Fibroblast of skin of left quadriceps (primary cell): ENCODE results near the gene TRA2B.
"Not testable (repeated sequence)": the region's sequence is repeated elsewhere in the genome, so short reads cannot be mapped to it uniquely, and the experiment has no call there.

Source experiments
- DNase-seq, 2 experiments: peaks; one replicate each; pipeline ENCODE4 v3.0.0-alpha.2; 2013; ENCODE audit warnings: low read depth in 2 of 2

Gene TRA2B

DNA sequence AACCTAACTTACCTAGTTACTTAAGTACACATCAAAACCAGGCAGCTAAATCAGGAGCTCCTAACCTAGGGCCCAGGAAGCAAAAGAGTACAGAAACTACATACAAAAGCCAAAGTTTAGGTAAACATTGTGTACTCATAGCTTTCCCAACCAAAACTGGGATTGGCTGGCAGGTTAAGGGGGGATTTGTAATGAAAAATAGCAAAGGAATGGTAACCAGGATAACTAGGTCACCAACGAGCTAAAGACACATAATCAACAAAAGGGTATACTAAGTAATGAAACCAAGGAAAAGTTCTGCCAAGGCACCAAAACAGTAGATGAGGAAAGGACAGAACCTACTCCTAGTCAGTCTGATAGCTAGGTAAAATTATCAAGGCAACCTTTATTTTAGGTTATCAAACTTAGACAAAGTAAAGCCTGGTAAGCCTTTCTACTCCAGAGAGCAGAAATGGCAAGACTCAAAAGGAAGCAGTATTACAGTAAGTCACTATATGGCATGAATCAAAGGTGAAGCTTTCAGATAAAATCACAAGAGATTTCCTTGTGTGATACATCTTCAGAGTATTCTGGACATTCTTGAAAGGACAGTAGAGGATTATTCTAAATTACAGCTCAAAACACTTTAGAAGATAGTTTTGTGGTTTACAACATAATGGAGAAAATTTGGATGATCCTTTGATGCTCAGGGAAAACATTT lies 10.2 kb downstream of the TRA2B start:
- DNase-seq, result no peak

DNA sequence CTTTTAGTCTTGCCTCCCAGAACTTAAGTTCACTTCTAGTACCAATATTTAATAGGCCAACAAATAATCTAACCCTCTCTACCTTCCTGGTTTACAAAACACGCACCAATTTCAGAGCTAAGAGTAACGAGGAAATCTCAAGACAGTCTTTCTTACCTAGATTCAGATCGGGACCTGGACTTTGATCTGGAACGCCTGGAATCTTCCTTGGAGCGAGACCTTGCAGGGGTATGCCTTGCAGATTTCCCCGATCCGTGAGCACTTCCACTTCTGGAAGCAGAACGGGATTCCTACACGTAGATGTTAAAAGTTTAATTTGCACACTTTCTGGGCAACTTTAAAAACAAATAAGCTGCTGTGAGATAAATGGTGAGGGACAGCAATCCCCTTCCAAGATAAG lies 11.4 kb downstream of the TRA2B start:
- DNase-seq, result no peak

DNA sequence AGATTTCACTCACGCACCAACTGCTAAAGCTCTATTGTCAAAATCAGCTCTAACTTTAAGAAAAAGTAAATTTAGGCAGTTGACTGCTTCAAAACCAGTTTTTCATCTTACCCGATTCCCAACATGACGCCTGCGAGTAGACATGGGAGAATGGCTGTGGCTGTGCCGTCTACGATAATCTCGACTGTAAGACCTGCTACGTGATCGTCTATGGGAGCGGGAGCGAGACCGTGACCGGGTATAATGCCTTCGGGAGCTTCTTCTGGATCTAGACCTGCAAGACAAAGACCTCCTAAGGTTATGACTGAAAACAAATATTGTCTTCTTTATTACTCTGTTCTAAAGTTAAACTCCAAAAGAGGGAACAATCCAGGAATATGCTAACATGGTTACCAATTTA lies 12.5 kb downstream of the TRA2B start:
- no peak for DNase-seq

DNA sequence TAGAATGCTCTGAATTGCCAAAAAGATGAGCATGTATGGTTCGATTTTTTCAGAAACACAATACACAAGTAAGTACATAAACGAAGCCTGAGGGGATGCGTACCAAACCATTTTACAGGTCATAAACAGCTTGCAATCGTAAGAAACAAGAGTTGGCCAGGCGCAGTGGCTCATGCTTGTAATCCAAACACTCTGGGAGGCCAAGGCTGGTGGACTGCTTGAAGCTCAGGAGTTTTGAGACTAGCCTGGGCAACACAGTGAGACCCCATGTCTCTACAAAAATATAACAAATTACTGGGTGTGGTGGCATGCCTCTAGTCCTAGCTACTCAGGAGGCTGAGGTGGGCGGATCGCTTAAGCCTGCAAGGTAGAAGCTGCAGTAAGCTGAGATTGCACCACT lies 13.4 kb downstream of the TRA2B start:
- DNase-seq, result no peak

DNA sequence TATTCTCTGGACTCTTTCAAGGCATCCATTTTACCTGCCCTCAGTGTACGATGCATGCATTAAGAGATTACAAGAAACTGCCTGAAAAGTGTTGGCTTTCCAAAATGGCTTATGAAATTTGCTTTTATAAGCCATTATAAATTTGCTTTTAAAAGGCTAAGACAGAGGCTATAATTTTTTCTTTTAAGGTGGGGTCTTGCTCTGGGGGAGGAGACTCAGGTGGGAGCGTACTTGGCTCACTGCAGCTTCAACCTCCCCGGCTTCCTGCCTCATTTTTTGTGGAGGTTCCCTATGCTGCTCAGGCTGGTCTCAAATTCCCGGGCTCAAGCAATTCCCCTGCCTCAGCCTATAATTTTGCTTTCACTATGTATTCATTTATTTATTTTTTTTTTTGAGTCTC lies 17.6 kb downstream of the TRA2B start:
- no peak for DNase-seq

DNA sequence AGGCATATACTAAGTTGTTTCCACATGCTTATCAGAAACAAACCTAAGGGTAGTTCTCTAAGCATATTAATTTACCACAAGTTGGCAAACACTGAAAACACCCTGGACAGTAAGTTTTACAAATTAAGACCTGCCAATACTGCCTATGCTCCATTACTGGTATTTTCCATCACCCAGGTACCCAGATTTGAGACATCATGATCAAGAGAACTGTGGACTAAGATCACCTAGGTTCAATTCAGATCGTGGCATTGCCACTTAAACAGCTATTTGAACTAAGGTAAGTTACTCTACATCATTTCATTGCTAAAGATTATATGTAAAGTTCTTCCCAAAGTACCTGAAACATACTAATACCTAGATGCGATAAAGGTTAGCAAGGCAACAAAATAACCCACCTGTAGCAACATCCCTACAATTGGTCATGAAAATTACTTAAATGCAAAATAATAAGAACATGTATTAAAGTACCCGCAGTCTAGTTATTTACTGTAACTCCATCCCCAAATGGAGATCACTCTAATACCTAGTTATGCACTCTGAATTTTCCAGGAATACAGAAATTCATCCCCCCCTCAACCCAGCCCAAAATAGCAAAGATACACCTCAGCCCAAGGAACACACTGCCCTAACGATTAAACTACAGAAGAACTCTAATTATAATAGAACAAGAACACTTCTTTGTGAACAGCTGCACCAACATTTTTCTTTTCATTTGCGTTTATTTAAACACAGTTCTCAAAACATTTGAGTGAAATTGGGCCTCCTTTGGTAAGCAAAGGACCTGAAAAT lies 21.6 kb downstream of the TRA2B start:
- DNase-seq, result no peak

DNA sequence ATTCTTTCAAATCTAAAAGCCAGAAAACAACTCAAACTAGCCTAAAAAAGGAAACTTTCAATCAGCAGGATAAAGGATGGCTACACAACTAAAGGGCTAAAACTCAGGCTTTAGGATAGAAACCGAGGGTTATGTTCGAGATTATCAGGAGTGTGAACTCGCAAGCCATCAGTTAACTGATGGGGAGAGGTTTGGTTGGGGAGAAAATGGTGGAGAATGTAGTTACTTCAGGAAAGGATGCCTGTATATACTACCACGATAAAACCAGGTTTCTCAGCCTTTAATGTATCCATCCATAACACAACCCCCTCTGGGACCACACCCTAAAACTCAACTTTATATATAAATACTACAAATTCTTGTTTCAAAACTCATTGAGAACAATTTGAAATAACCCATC lies 22.2 kb downstream of the TRA2B start:
- DNase-seq, result no peak

DNA sequence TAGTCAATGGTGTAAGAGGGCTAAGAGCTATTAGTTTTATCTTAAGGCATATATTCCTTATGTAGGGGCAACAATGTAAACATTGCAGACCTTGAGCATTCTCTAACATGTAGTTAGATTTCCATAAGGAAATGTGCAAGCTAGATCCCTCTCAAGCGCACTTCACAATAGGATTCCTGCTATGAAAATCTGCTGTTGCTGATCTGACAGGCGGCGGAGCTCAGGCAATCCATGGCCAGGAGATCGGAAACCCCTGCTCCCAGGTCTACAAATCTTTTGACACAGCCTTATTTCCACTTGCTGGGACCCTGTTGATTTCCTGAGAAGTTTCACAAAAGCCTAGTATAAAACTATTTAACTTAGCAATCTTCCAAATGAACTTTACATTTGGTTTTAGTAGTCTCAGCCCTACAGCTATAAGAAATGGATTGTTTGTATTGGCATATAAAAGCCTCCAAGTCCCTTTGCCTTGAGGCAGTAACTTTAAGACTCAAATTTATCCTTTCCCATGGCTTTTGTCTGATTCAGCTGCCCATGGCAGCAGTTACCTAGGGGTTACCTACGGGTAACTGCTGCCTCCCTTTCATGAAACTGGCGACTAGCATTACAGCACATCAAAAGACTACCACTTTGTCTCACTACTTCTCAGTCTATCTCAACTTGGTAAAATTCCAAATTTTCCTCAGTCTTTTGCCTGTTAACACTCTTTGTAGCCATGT lies 22.7 kb downstream of the TRA2B start:
- no peak for DNase-seq

DNA sequence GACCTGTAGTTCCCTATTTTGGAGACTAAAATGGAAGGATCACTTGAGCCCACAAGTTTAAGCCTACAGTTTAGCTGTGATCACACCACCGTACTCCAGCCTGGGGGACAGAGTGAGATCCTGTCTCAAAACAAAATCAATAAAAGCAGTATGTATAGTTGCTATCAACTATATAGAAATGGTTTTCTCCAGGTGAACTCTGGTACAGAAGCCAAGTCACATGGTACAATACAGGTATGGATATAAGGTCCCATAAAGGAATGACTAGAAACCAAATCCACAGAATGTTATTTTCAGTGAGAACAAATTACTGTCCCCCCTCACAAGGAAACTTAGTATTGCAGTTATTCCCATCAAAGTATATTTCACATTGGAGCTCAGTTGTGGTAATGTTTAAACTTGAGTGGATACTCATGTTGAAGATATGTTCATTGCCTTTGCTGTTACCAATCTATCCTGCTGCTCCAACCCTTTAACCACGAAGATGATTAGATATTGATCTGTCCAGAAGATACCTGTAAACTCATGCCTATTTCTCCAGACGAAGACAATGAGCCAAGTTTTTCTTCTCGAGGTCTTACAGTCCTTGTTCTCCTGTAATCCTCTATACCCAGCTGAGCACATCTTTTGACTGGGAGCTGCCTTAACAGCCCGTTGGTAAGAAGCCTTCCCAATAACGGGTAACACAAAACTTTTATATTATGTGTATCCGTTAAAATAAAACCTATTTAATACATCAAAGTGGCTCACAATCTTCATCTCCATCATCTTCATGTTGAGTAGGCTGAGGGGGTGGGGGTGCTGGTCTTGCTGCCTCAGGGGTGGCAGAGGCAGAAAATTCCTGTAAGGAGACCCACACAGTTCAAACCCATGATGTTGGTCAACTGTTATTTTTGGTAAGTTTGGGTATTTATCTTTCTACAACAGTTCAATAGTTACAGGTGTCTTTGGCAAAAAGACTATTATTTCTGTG lies 24.6 kb downstream of the TRA2B start:
- DNase-seq, result no peak

DNA sequence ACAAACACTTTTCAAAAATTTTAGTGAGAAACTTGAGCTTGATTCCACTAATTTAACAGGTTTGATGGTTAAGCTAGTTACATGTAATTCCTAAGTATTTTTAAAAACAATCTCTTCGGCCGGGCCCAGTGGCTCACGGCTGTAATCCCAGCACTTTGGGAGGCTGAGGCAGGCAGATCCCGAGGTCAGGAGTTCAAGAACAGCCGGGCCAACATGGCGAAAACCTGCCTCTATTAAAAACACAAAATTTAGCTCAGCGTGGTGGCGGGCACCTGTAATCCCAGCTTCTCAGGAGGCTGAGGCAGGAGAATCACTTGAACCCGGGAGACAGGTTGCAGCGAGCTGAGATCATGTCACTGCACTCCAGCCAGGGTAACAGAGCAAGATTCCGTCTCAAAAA lies 25.3 kb downstream of the TRA2B start:
- no peak for DNase-seq

DNA sequence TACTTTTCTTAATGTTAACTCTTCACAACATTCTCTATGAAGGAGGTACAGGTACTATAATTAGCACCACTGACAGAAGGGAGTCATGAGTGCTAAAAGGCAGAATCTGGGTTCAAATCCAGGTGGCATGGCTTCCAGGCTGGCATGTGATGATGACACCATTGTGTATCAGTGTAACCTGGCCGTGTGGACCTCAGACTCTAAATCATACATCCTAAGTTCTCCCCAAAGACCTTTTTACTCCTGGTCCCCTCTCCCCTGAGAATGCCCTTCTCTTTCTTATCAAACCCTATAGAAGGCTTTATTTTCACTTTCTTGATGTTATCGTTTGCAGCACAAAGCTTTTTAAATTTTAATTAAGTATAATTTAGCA lies 26.8 kb downstream of the TRA2B start:
- DNase-seq, result not testable (repeated sequence)

DNA sequence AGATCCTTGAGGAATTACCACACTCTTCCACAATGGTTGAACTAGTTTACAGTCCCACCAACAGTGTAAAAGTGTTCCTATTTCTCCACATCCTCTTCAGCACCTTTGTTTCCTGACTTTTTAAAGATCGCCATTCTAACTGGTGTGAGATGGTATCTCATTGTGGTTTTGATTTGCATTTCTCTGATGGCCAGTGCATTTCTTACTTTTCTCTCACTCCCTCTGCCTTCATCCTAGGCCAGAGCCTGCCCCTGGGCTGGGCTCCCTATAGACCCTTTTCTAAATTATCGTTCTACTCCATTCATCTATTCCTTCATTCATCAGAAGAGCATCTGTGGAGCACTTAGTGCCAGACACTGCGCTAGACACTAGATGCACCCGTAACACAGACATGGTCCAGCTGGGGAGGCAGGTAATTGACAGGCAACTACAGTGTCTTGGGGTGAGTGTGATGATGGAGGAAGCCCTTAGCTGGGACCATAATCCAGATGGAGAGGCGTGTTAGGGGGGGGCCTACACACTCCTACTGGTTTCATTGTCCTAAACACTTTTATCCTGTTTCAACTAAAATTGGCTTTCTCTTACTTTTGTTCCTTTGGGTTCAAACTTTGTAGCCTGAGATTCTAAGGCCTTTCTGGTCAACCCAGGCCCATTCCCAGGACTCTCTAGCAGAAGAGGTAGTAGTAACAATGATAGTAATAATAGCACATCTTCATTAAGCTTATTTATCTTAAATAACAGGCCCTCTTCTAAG lies 27.3 kb downstream of the TRA2B start:
- not testable (repeated sequence) for DNase-seq

DNA sequence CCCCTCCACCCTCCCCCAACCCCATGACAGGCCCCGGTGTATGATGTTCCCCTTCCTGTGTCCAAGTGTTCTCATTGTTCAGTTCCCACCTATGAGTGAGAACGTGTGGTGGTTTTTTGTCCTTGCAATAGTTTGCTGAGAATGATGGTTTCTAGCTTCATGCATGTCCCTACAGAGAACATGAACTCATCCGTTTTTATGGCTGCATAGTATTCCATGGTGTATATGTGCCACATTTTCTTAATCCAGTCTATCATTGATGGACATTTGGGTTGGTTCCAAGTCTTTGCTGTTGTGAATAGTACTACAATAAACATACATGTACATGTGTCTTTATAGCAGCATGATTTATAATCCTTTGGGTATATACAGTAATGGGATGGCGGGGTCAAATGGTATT lies 27.9 kb downstream of the TRA2B start:
- DNase-seq, result not testable (repeated sequence)

DNA sequence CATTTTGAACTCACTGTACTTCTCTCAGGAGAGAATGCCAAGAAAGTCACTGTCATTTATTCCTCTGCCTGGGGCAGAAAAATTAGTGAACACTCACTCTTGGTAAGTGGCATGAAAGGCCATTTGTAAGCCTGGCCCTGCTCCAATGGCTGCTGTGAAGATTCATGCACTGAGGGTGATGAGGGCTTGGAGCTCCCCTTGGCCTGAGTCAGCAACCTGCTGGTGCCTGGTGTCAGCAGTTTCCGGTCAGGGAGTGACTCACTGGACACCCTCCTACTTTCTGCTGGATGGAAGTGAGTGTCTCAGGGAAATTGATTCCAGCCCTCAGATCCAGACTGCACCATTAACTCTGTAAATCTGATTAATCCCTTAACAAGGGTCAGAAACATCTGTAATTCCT lies 37.6 kb downstream of the TRA2B start:
- DNase-seq, result peak; percentile 48 to 55

DNA sequence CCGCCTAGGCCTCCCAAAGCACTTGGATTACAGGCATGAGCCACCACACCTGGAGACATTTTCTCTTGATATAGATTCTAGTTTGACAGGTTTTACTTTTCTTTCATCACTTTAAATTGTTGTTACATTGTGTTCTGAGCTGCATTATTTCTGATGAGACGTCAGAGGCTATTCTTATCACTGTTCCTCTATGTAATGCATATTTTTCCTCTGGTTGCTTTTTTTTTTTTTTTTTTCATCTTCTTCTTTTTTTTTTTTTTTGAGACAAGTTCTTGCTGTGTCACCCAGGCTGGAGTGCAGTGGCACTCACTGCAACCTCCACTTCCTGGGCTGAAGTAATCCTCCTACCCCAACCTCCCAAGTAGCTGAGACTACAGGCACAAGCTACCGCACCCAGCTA lies 41.2 kb downstream of the TRA2B start:
- DNase-seq, result no peak

DNA sequence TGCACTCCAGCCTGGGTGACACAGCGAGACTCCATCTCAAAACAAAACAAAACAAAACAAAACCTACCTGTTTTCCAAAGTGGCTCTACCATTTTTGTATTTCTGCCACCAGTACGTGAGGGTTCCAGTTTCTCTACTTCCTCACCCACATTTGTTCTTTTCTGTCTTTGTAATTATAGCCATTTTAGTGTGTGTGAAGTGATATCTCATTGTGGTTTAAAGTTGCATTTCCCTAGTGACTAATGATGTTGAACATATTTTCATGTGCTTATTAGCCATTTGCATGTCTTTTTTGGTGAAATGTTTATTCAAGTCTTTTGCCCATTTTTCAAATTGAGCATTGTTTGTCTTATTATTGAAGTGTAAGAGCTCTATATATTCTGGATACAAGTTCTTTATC lies 50.7 kb downstream of the TRA2B start:
- no peak for DNase-seq

DNA sequence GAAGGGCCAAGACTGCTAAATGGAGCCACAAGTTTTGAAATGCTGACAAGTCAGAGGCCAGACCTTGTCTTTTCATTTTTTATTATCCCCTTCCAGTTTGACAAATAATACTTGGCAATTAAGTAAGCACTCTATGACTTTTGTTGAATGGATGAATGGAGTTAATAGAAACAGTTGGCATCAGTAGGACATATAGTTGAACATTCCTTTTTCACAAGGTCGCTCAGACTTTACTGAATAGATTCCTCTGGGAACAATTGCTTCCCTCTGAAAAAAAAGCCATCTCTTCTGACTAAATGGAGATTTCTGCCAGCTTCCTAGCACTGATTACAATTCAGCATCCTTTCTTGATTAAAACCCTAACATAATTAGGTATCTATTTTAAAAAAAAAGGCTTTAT lies 53.2 kb downstream of the TRA2B start:
- no peak for DNase-seq

DNA sequence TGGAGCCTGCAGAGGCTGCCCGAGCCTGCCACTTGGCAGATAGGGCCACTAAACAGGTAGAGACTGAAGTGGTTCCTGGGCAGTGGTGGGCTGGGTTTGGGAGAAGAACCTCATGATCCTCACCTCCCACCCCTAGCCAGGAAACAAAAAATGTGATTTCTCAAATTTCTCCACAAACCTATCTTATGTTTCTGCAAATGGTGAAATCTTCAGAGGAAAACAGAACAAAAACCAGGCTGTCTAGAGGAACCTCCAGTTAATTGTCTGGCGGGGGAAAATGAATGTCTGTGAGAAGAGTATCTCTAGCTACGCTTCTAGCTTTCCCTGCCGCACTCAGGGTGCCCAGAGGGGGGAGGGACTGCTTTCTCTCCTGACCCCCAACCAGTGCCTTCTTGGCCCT lies 55.9 kb downstream of the TRA2B start:
- no peak for DNase-seq

DNA sequence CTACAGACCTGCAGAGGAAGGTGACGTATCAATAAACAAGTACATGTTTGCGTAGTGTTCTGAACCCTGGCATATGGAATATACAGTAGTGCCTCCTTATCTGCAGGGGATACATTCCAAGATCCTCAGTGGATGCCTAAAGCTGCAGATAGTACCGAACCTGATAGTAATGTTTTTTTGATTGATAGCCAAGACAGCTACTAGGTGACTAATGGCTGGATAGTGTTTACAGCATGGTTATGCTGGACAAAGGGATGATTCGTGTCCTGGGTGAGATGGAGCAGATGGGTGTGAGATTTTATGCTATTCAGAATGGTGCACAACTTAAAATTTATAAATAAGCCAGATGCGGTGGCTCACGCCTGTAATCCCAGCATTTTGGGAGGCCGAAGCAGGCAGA lies 57.2 kb downstream of the TRA2B start:
- no peak for DNase-seq

DNA sequence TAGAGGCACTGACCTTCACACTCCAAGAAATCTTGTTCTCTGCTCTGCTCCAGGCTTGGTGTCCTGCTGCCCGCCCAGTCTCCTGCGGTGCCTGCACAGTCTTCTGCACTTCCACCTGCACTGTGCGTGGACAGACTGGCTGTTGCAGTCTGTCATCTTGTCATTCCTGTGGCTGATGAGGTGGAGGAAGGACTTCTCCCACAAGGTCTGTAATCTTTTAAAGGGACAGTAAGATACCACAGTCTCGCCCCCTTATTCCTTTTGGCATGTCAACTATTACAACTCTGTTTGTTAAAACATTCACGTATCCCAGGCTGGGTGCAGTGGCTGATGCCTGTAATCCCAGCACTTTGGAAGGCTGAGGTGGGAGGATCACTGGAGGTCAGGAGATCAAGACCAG lies 58.9 kb downstream of the TRA2B start:
- no peak for DNase-seq

DNA sequence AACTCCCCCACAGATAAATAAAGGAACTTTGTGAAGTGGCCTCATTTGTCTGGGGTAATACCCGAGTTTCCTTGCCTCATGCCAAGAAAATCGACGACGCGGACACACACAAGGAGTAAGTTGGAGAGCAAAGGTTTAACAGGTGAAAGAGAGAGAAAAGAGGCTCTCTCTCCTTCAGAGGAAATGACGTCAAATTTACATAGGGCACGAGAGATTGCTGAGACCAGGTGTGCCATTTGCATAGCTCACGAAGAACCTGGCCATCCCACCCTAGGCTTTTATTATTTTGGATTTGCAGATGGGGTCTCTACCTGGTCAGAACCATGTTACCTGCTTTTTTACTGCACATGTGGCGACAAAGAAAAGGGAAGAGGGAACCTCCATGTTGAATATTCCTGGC lies 63.7 kb downstream of the TRA2B start:
- no peak for DNase-seq
